Spleen (tissue), 7 donors: ENCODE data around the gene DOCK11.

ENCODE experiments used
- CTCF ChIP-seq, 11 experiments: fragments of 200-600 bp in 7 of 11; fragments of 450-650 bp in 4 of 11; sonication (generic) in 4 of 11; IDR thresholded peaks in 8 of 11; conservative IDR thresholded peaks in 3 of 11; 1 replicate in 7 of 11; 2 replicates in 4 of 11; pipeline versions ENCODE4 v1.4.0 to v1.8.0; 2016 to 2021; ENCODE audit warnings: antibody characterized with exemption in 11 of 11, inconsistent platforms in 4 of 11, mild to moderate bottlenecking in 1 of 11
- POLR2A ChIP-seq, 3 donors: fragments of 450-650 bp; IDR thresholded peaks; one replicate each; pipeline ENCODE4 v1.5.1; 2017; ENCODE audit warnings: antibody characterized with exemption in 3 of 3, mild to moderate bottlenecking in 1 of 3
- POLR2AphosphoS5 ChIP-seq, 3 donors: sonication (generic); formaldehyde crosslinking; IDR thresholded peaks; one replicate each; pipeline ENCODE4 v1.5.1; 2017; ENCODE audit warnings: antibody characterized with exemption in 3 of 3
- donor health status: DM: no; HTN: no; CAD: no; lungs with moderate emphysema.
- donor health status: DM: no; HTN: no; CAD: no.
- donor health status: DM: no; HTN: no; CAD: no.

GRCh38 chrX:118502161-118502789, 6.7 kb downstream of the DOCK11 start:
- no peak for TF ChIP-seq CTCF (IDR thresholded peaks at IDR 0.05 in 8 of 11, conservative IDR thresholded peaks at IDR 0.05 in 3 of 11)
- no peak for TF ChIP-seq POLR2A (IDR thresholded peaks at IDR 0.05)
- no peak for TF ChIP-seq POLR2AphosphoS5 (IDR thresholded peaks at IDR 0.05)
